Bronchial smooth muscle cell (primary cell): ENCODE data around the gene GSKIP. TPM values are rescaled to one million over a fixed set of nuclear protein-coding genes. Genes with fewer than 3 reads are reported as not detected.

ENCODE experiments used
- total RNA-seq: library from RNA; depleted of rRNA; stranded (reverse); fragments of >200 nt; gene quantifications from 2 replicates; pipeline ENCODE4 v1.2.1, GENCODE V29; 2014

GSKIP gene
- 27.3 and 79.1 TPM in 2 replicates for total RNA-seq

GRCh38 chr14:96362965-96363750 lies at the start of gene GSKIP, which contains the start of gene ATG2B:
Gene GSKIP (plus strand): TSS chr14:96363526. CDS start chr14:96382248, 18,722 bp downstream.
Gene ATG2B (minus strand): TSS chr14:96363341. CDS start chr14:96362976, 365 bp downstream.

Other genes starting within 250 kb of the GSKIP start
- 80.9 and 172 TPM in 2 replicates for gene BDKRB2, start 158.7 kb upstream of the GSKIP start, total RNA-seq
- 13.1 and 13.4 TPM in 2 replicates for gene BDKRB1, start 107.3 kb upstream of the GSKIP start, total RNA-seq
- 23.8 and 33.1 TPM in 2 replicates for gene ATG2B, start 185 bp upstream of the GSKIP start, total RNA-seq
- 0.32 and 1.4 TPM in 2 replicates for gene AK7, start 28.6 kb downstream of the GSKIP start, total RNA-seq
- 46.9 and 59.3 TPM in 2 replicates for gene PAPOLA, start 138.9 kb downstream of the GSKIP start, total RNA-seq